GM21390 (cell line): ENCODE data around the gene DCHS2.
A peak's percentile ranks its signal among the peaks of the same experiment; 100 is the strongest.

Source experiments
- ATAC-seq: cut with Tn5 transposase; IDR thresholded peaks from one replicate; pipeline ENCODE4 v1.9.1; 2021; ENCODE audit not compliant: unreplicated experiment

DCHS2 gene

GRCh38 chr4:154490583-154491340 is 837 bp downstream of the DCHS2 start:
- ATAC-seq = peak; percentile 54

GRCh38 chr4:154490234-154490582 is 1.4 kb downstream of the DCHS2 start:
- ATAC-seq = no peak

- no peak for ATAC-seq
Observed at GRCh38 chr4:154489558-154490233, 1.9 kb downstream of the DCHS2 start.

GRCh38 chr4:154487145-154487544 is 4.5 kb downstream of the DCHS2 start:
- no peak for ATAC-seq

- peak; percentile 98 for ATAC-seq
Observed at GRCh38 chr4:154485127-154485773, 6.3 kb downstream of the DCHS2 start.

GRCh38 chr4:154478547-154478946 is 13.1 kb downstream of the DCHS2 start:
- ATAC-seq = peak; percentile 37

GRCh38 chr4:154478128-154478527 is 13.5 kb downstream of the DCHS2 start:
- peak; percentile 90 for ATAC-seq

- ATAC-seq = no peak
Observed at GRCh38 chr4:154476232-154476631, 15.4 kb downstream of the DCHS2 start.

- ATAC-seq = no peak
Observed at GRCh38 chr4:154475820-154476219, 15.8 kb downstream of the DCHS2 start.

GRCh38 chr4:154473497-154473896 is 18.1 kb downstream of the DCHS2 start:
- ATAC-seq = no peak

GRCh38 chr4:154472858-154473257 is 18.7 kb downstream of the DCHS2 start:
- ATAC-seq = no peak

GRCh38 chr4:154471526-154472331 is 19.9 kb downstream of the DCHS2 start:
- ATAC-seq = peak; percentile 64

GRCh38 chr4:154471032-154471431 is 20.6 kb downstream of the DCHS2 start:
- ATAC-seq = peak; percentile 82

- ATAC-seq = no peak
Observed at GRCh38 chr4:154467886-154468285, 23.7 kb downstream of the DCHS2 start.

GRCh38 chr4:154466336-154466735 is 25.3 kb downstream of the DCHS2 start:
- ATAC-seq = no peak

- ATAC-seq = no peak
Observed at GRCh38 chr4:154465085-154465484, 26.5 kb downstream of the DCHS2 start.

- no peak for ATAC-seq
Observed at GRCh38 chr4:154464654-154465053, 26.9 kb downstream of the DCHS2 start.

- ATAC-seq = no peak
Observed at GRCh38 chr4:154462081-154462810, 29.4 kb downstream of the DCHS2 start.

- ATAC-seq = no peak
Observed at GRCh38 chr4:154457471-154457870, 34.1 kb downstream of the DCHS2 start.

- no peak for ATAC-seq
Observed at GRCh38 chr4:154456889-154457288, 34.7 kb downstream of the DCHS2 start.

GRCh38 chr4:154456240-154456639 is 35.4 kb downstream of the DCHS2 start:
- no peak for ATAC-seq
